GM03348 (cell line): Measurements from ENCODE around the gene NCKAP5.

ENCODE experiments used
- DNase-seq: peaks from one replicate; pipeline ENCODE4 v3.0.0; 2012; ENCODE audit warnings: low spot score

The NCKAP5 gene

DNA sequence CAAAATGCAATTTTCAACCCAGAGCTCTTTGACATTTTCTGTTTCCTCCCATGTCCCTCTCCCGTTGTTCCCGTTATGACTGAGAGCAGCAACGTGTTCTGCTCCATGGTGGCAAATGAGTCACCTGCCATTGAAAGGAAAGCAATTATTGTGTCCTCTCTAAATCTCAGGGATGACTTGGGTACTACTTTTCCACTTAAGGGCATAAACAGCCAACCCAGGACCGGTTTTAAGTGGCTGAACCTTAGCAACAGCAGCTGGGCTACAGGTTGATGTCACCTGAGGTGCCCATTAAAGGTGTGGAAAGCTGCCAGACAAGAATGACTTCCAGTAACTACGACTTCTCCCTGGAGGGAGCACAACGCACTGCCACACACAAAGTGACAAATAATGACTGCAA, 236.8 kb downstream of the NCKAP5 start:
- no peak for DNase-seq

DNA sequence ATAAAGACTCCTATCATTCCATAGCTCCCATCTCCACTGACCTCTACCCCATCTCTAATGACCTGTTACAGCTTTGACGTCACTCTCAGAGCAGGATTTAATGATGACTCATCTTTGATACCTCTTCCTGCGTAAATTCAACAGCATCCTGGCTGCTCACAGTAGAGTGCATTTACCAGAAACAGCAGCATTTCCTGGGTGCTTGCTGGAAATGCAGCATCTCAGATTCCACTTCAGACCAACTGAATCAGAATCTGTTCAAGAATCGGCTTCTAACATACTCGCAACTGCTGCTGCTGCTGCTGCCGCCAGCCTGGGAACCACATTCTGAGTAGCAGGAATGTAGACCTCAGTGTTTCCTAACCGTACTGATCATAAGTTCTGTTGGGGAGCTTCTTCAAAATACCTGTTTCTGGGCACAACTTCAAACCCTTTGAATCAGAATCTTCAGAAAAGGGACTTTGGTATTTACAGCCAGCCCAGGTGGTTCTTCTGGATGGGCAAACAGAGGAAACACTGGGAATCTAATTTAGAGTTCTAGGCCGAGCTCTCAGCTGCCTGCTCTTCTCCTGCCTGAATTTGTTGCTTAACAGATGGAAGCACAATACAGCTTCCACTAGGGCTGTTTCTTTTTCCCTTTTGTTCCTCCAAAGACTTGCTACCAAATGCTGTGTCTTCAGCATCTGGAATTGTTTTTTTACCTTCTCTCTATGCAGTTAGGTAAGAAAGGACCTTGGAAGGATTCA, 241.4 kb downstream of the NCKAP5 start:
- DNase-seq, result peak; percentile 6

DNA sequence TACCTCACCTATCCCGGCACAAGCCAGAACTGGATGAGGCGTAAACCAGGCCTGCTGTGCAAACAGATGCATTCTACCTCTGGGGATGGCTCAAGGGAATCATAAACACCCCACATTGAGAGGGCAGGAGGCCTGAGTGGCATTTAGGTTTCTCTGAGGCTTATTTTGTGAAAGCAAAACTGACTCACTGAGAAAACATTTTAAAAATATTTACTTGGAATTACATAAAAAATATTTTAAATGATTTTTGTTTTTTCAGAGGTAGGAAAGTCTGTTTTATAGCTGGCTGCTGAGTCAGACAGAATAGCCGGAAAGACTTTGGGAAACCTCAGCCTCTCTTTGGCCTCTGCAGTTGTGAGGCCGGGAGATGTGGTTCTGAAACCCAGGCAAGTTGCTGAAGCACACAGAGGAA, 244.1 kb downstream of the NCKAP5 start:
- DNase-seq, result peak; percentile 86

DNA sequence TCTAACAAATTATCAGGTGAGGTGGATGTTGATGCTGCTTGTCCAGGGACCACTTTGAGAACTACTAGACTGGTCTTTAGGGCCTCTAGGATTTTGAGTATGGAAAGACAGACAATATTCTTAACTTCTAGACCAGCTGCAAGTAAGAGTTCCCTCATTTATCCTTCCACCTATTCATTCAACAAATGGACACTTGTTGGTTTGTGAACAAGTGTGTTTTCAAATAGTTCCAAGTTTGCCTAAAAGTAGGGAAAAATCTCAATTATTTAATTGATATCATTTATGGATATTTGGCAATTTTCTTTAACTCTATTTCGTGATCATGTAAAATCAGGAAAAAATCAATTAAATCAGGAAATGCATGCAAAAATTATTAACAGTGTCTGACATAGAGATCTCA, 245.4 kb downstream of the NCKAP5 start:
- DNase-seq, result no peak

DNA sequence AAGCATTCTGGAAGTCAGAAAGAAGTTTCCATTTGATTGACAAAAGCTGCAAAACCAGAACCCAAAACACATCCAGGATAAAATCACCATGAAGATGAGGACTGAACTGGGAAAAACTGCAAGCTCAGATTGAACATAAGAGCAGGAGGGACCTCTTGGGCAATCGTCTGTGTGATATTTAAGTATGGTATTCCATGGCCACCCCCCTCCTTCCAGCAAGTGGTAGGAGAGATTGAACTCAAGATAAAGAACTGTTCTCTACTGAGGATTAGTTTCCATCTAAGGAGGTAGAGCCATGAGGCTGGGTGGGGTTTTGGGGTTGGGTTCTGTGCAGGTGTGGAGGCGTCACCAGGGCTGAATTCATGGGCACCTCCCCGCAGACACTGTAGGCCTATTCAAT, 251.1 kb downstream of the NCKAP5 start:
- no peak for DNase-seq

DNA sequence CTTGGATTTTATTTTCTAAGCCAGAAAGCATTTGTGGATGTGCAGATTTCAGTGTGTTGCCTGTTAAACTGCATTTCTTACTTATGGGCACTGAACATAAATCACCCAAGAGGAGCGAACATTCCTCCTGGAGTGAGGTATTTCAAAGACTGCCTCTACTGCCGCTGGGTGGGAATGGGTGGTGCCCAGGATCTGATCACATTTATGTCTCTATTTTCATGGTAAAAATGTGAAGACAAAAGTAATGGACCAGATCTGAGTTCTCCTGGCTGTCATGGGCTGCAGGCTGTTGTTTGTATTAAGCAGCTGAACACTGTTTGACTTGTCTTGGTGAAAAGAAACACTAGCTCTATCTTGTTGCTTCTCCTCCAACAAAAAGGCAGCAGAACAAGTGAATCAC, 251.7 kb downstream of the NCKAP5 start:
- DNase-seq, result no peak

DNA sequence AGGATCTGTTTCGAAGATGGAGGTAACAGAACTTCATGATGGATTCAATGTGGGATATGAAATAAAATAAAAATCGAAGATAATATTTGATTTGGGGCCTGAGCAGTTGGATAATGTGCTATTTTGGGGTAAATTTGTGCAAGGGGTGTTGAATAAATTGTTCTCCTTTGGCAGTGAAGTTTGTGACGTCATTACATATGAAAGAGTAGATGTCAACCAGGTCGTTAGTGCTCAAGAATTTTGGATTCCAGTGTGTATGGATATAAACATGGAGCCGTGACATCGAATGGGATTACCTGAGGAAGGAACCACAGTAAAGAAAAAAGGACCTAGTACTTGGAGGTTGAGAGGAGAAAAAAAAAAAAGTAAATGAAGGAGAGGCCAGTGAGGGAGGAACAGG, 253.0 kb downstream of the NCKAP5 start:
- no peak for DNase-seq

DNA sequence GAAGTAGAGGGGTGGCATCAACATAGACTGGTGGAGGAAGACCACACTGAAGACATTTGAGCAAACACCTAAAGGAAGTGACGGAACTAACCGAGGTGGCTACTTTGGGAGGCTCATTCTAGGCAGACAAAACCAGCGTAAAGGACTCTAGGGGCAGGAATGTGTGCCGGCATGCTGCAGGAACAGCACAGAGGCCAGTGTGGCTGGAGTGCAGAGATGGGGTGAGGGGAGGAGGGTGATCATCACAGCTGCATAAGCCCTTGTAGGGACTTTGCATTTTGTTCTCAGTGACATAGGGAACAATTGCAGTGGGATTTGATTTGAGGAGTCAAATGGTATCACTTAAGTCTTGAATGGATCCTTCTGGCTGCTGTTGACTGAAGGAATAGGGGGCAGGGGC, 253.5 kb downstream of the NCKAP5 start:
- DNase-seq, result no peak

DNA sequence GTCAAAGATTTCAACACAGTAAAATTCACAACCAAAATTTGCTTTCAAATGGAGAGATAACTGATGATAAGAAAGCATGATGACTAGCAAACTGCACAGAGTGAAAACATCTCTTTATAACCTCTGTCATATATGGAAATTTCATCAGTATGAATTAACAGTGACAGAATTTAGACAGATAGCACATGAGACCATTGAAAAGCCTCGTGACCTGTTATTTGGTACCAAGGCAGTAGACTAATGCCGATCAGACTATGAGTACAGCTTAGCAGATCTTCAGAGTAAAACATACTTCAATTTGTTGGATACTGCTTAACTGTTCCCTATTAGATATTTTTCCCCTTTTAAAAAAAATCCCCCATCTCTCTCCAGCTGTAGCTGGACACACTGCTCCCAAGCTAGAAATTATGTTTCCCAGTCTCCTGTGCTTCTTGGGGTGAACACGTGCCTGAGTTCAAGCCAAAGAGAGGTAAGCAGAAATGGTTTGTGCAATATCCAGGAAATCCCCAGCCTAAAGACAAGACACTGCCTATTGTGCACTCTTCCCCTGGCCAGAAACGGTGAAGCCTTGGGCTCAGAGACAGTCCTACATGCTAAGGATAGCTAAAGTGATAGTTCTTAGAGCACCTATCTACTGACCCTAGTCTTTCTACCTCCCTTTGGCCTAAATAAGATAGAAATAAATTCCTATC, 256.1 kb downstream of the NCKAP5 start:
- DNase-seq, result no peak

DNA sequence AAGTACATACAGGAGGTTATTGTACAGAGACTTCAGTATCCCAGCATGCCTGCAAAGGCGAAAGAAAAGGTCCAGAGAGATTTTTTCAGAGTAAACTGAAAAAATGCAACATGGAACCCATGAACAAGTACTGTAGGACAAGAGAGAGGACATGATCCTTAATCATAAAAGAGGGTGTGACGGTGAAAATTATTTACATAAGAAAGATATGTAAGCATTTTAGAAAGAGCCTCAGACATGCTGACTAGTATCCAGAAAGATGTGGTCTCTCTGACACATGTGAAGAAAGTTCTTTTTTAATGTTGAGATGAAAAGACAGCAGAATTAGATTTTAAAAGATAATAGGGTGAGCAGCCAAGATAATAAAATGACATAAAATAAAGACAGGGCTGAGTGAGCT, 262.0 kb downstream of the NCKAP5 start:
- no peak for DNase-seq

DNA sequence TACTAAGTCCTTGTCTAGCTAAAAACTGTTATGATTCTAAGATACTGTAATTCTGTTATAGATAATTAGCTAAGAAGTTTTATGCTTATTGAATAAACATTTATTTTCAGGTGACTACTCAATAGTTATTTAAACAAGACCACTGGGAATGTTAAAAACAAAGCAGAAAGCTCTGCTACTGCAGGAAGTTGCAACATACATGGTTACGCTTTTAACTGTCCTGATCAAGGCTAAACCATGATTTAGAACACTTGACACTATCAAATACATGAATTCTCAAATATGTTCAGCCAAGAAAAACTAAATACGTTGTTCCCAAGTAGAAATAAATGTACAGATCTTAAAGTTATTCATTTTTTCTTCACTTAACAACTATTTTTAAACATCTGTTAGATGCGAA, 263.9 kb downstream of the NCKAP5 start:
- no peak for DNase-seq

DNA sequence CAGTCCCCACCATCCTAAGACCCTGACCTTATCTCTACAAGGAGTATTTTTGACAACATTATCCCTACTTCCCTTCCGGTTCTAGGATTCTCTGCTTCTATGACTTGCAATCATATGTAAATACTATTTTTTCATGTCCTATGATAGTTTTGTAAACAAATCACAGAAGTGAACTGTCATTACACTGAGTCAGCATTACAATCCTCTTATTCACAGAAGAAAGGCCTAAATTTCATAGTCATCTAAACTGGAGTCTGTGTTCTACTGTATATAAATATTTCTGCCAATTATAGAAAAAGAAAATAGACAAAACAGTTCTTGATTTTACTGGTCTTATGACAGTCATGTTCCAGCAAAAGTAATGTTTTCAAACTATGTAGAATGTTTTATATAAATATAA, 265.1 kb downstream of the NCKAP5 start:
- DNase-seq, result peak; percentile 18

DNA sequence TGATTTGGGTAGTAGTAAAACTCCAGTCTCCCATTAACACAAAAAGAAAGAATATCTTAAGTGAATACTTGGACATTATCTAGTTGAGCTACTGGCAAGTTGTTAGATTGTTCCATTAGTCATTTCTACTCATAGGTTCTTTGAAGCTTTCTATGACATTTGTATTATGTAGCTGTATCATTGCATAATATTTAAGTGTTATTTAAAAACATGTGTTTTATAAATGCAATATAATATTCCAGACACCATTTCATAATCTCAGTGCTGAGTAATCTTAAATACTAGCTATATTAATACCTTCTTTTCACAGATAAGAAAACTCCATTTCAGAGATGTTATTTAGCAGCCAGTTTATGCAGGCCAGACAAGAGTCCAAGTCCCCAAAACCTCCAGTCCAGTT, 271.9 kb downstream of the NCKAP5 start:
- DNase-seq, result peak; percentile 9

DNA sequence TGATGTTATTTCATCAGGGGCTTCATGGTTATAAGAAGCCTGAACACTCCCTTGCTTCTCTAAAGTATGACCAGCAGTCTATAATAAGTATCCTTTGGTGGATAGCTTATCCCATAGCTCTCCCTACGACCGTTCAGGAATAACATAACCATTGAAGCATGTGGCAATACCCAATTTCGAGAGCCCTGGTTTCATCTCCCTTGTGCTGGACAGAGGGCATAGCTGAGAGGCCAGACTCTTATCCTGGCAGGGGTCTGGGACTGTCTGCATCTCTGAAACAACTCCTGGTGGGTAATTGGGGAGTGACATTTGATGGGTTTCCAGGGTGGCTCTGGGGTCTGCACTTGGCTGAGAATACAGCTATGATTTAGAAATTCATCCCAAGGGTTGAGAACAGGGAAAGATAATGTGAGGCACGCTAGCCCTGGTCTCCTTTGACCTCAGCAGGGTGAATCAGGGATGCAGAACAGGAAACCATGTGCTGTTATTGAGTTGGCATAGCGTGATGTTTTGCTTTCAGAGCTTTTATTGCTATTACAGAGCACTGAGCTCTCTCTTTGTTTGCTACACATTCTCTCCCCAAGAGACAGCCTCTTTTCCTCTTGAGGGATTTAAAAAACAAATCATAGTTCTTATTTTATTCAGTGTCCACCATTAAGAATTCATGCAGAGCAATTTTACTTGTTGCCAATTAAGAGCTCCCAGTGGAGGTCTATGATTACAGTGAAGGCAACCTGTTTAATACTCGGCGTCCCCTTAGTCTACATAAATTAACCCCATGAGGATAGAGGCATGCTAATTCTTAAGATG, 274.5 kb downstream of the NCKAP5 start:
- peak; percentile 30 for DNase-seq

DNA sequence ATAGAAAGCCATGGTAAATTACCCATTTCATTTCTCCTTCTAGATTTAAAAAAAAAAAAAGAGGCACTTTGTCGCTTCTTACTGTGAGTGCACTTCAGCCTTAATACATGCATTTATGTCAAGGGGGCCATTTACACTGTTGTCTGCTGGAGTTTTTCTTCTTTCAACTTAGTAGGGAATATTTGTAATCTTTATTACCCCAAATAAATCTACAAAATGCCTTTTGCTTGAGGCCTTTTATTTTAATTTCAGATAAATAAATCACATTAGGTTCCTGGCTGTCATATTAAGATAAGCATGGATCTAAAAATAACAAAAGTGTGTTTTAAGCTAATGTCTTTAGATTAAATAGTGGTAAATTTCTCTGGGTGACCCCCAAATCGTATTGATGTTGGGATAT, 276.0 kb downstream of the NCKAP5 start:
- no peak for DNase-seq

DNA sequence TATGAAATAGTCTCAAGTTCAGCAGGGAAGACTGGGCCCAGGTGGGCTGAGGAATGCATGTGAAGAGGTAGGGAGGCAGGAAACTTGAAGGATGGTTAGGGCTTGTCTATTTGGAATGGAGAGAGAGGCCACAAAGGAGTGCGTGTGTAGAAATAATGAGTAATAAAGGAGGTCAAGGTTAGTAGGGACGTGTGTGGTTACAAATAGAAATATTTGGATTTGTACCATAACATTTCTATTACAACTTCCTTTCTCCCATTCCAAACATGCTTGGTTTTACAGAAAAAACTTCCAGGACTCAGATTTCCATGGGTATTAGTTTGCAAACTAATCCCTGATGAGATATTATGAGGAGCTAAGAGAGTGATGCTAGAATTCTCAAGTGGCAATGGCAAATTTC, 280.6 kb downstream of the NCKAP5 start:
- peak; percentile 48 for DNase-seq

DNA sequence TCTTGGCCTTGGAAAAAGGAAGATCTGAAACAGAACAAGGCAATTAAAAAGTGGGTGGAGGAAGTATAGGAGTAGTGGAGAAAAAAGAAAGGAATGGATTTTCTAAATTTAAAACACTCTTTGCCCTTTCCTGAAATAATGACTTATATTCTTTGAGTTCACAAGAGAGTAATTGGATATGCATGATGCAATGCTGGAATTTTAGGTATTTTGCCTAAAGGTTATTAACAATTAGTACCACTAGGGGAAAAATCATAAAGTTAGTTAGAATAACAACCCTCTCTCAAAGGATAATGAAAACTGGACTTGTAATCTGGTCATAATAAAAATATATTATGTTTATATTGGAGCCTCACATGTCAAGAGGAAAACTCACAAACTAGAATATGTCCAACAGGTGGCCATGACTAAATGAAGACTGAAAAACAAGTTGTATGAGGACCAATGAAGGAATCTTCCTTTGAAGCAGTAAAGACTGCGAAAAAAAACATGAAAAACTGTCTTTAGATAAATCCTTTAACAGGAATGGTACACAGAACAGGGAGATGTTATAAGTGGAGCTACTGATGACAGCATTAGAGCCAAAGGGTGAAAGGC, 281.8 kb downstream of the NCKAP5 start:
- peak; percentile 19 for DNase-seq

DNA sequence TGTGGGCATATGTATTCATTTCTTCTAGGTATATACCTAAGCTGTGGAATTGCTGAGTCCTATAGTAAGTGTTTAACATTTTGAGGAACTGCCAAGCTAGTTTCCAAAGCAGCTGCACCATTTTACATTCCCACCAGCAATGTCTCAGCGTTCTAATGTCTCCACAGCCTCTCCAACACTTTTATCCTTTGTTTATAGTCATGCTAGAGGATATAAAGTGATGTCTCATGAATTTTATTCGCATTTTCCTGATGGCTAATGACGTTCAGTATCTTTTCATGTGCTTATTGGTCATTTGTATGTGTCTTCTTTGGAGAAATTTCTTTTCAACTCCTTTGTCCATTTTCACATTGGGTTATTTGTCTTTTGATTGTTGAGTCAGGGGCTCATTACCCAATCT, 295.2 kb downstream of the NCKAP5 start:
- no peak for DNase-seq

DNA sequence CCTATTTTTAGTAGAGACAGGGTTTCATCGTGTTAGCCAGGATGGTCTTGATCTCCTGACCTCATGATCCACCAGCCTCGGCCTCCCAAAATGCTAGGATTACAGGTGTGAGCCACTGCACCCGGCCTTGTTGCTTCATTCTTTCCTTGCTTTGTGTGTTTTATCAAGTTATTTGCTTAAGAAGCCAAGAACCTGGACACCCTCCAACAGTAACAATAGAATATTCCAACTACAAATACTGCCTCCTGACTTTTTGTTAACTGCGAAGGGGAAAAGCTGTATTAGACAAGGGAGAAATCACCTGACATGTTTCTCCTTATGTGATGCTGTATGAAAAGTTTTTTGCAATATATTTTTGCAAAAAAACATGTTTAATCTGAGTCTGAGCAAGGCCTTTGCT, 297.2 kb downstream of the NCKAP5 start:
- DNase-seq, result no peak

DNA sequence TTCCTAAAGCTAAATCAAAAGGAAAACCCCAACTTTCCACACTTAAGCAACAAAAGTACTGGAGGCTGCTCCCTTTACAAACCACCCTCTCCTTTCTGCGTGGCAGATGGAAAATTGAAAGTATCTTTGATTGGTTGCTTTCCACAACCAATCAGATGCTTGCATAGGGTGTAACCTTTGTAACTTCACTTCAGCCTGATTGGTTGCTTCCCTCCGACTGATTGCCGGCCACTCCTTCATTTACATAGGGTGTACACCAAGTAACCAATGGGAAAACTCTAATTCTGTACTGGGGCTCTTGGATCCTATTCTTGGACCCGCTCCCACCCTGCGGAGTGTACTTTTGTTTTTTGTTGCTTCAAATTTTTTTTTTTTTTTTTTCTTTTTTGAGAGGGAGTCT, 297.7 kb downstream of the NCKAP5 start:
- no peak for DNase-seq

DNA sequence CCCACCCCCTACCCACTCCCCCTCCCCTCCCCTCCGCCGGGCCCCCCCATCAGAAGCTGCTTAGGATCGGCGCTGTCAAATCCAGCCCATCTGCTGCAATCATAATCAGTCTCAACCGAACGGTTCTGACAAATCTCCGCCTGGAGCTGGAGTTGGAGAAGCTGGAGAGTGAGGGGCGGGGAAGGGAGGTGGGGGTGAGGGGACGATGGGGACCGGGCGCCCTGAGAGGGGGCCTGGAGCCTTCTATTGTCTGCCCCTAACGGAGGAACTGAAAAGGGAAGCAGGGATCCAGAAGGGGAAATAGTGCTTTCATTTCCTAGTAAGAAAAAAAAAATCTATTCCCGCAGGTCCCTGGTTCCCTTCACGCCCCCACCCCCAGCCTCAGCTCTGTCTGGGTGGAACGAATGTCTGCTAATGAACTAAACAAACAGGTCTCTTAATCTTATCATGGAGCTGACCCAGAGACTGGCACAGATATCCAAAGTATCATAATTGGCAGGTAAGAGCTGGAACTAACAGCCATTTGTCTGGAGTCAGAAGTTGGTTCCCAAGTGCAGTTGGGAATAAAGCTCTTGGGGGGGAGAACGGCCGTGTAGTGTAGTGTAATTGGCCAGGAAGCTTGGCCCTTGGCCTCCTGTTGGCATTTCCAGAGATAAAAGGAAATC, 301.2 kb downstream of the NCKAP5 start:
- DNase-seq, result no peak
